ENCODE data around the gene LRRC8E. TPM values are rescaled to one million over a fixed set of nuclear protein-coding genes. Genes with fewer than 3 reads are reported as not detected.

The LRRC8E gene
- total and polyA plus RNA-seq, 7 donors: 0.03 to 0.26 (median 0.09) TPM; not detected in 1

DNA sequence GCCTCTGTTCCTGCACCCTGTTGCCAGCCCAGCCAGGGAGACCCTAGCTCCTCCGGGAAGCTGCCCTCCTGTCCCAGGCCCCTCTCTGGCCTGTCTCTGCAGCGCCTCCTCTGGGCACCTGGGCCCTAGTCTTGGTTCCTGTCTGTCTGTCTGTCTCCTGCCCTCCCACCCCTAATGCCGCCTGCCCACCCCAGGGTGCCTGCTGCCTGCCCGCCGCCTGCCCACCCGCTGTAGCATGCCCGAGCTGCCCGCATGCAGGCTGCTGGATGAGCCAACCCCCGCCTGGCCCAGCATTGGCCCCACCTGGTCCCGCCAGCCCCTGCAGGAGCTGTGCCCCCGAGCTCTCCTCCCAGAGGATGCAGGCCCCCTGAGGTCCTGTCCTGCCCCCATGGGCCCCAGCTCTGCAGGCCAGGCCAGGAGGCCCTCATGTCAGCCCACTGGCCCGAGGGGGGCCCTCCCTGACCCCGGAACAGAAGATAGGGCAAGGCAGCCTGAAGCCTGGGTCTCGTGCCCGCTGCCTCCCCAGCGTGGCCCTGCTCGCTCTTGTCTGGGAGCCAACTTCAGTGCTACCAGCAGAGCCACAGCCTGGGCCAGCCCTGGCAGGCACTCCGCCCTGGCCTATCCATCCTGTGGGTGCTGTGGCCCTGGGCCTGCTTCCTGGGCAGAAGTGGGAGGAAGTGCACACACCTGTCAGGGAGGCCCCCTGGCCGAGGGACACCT, 20.6 kb downstream of the LRRC8E start:
- Histone ChIP-seq H3K36me3 (ENCODE audit: insufficient read depth in 1 of 2, low read depth in 1 of 2) (peaks cover 4 to 51% of the 10 kb centered on the region in 2 donors), H3K27me3 (ENCODE audit: insufficient read depth in 3 of 3, low read length in 2 of 3) (no peaks in the 10 kb centered on the region), H3K27ac (no peak overlapping the region)

GRCh38 chr19:7909471-7910067, 21.3 kb downstream of the LRRC8E start:
- ATAC-seq: no peak
- intact Hi-C loops (cut with DNase I): no loop called here
- H3K36me3 ChIP-seq (ENCODE audit: insufficient read depth in 1 of 2, low read depth in 1 of 2): peaks cover 4 to 51% of the 10 kb centered on the region in 2 donors
- no peak for TF ChIP-seq CTCF (IDR thresholded peaks at IDR 0.05)
- peaks cover 12% of the 10 kb centered on the region for H3K4me1 ChIP-seq
- peak in 1 of 2 donors; percentile 54 for DNase-seq
- no peaks in the 10 kb centered on the region for H3K9me3 ChIP-seq
- peaks cover 0 to under 1% (median 0%) of the 10 kb centered on the region in 3 donors for H3K27me3 ChIP-seq (ENCODE audit: insufficient read depth in 3 of 3, low read length in 2 of 3)
- no peak overlapping the region for H3K4me3 ChIP-seq
- H3K27ac ChIP-seq: no peak overlapping the region
- WGBS, 3 donors: 90 to 95% (median 94%) methylated on average over 19 to 21 of the region's 21 CpGs

More for the DNA sequence above, 20.6 kb downstream of the LRRC8E start:
- TF ChIP-seq CTCF (IDR thresholded peaks at IDR 0.05): no peak
- no peak for DNase-seq
- H3K9me3 ChIP-seq: no peaks in the 10 kb centered on the region
- no peak for ATAC-seq
- peaks cover 14% of the 10 kb centered on the region for H3K4me1 ChIP-seq
- 83 to 90% (median 84%) methylated on average over 16 to 19 of the region's 19 CpGs for WGBS, 3 donors
- intact Hi-C loops (cut with DNase I): no loop called here
- no peak overlapping the region for H3K4me3 ChIP-seq

- Histone ChIP-seq H3K36me3 (ENCODE audit: insufficient read depth in 1 of 2, low read depth in 1 of 2) (peaks cover 4 to 51% of the 10 kb centered on the region in 2 donors), H3K4me3 (no peak overlapping the region), H3K27ac (no peak overlapping the region), H3K27me3 (ENCODE audit: insufficient read depth in 3 of 3, low read length in 2 of 3) (peaks cover 0 to 5% (median 0%) of the 10 kb centered on the region in 3 donors), H3K9me3 (no peaks in the 10 kb centered on the region), H3K4me1 (peaks cover 4% of the 10 kb centered on the region)
- ATAC-seq (no peak), DNase-seq (peak in 1 of 2 donors; percentile 53)
- 90 to 93% (median 91%) methylated on average over 51 to 54 of the region's 54 CpGs for WGBS, 3 donors
- no peak for TF ChIP-seq CTCF (IDR thresholded peaks at IDR 0.05)
- intact Hi-C loops (cut with DNase I): no loop called here
Observed at GRCh38 chr19:7910321-7911161, 22.2 kb downstream of the LRRC8E start.

- 86 to 90% (median 87%) methylated on average over 17 to 18 of the region's 18 CpGs for WGBS, 3 donors
- Histone ChIP-seq H3K9me3 (no peaks in the 10 kb centered on the region), H3K36me3 (ENCODE audit: insufficient read depth in 1 of 2, low read depth in 1 of 2) (peaks cover 4 to 40% of the 10 kb centered on the region in 2 donors), H3K27ac (no peak overlapping the region), H3K27me3 (ENCODE audit: insufficient read depth in 3 of 3, low read length in 2 of 3) (peaks cover 0 to 5% (median 2%) of the 10 kb centered on the region in 3 donors), H3K4me3 (no peak overlapping the region), H3K4me1 (peaks cover 4% of the 10 kb centered on the region)
- TF ChIP-seq CTCF (IDR thresholded peaks at IDR 0.05): no peak
- intact Hi-C loops (cut with DNase I): no loop called here
- ATAC-seq (no peak), DNase-seq (no peak)
Observed at GRCh38 chr19:7911508-7912143, 23.3 kb downstream of the LRRC8E start.
